Activated T-cell treated with anti-CD3 and anti-CD28 coated beads for 24 hours (primary cell): ENCODE measurements around the gene WHRN.

Source experiments
- DNase-seq: peaks from one replicate; pipeline ENCODE4 v3.0.0-alpha.2; 2020; ENCODE audit warnings: low read depth

WHRN gene

GRCh38 chr9:114382699-114383520 is 122.4 kb downstream of the WHRN start:
- peak; percentile 71 for DNase-seq

GRCh38 chr9:114378883-114379282 is 126.4 kb downstream of the WHRN start:
- no peak for DNase-seq

- no peak for DNase-seq
Observed at GRCh38 chr9:114378016-114378415, 127.3 kb downstream of the WHRN start.

GRCh38 chr9:114376586-114377445 is 128.5 kb downstream of the WHRN start:
- no peak for DNase-seq

- no peak for DNase-seq
Observed at GRCh38 chr9:114375386-114376175, 129.7 kb downstream of the WHRN start.

GRCh38 chr9:114374936-114375335 is 130.3 kb downstream of the WHRN start:
- DNase-seq = no peak

- no peak for DNase-seq
Observed at GRCh38 chr9:114373960-114374730, 131.1 kb downstream of the WHRN start.

- DNase-seq = peak; percentile 71
Observed at GRCh38 chr9:114372921-114373448, 132.3 kb downstream of the WHRN start.

GRCh38 chr9:114371973-114372917 is 133.0 kb downstream of the WHRN start:
- DNase-seq = no peak

GRCh38 chr9:114371343-114371944 is 133.8 kb downstream of the WHRN start:
- no peak for DNase-seq

GRCh38 chr9:114370968-114371320 is 134.3 kb downstream of the WHRN start:
- DNase-seq = no peak

GRCh38 chr9:114370251-114370967 is 134.9 kb downstream of the WHRN start:
- DNase-seq = no peak

- DNase-seq = no peak
Observed at GRCh38 chr9:114369216-114370130, 135.8 kb downstream of the WHRN start.

GRCh38 chr9:114367772-114368569 is 137.3 kb downstream of the WHRN start:
- no peak for DNase-seq

- no peak for DNase-seq
Observed at GRCh38 chr9:114367366-114367765, 137.9 kb downstream of the WHRN start.

- DNase-seq = no peak
Observed at GRCh38 chr9:114366334-114367128, 138.7 kb downstream of the WHRN start.
